Adrenal gland (tissue), 12 donors: ENCODE results near the gene FMNL2. TPM values are rescaled to one million over a fixed set of nuclear protein-coding genes. Genes with fewer than 3 reads are reported as not detected.

Source experiments
- DNase-seq, 7 donors: peaks; one replicate each; pipeline ENCODE4 v3.0.0-alpha.2; 2019 to 2020
- H3K27ac ChIP-seq, 5 donors: fragments of 200-600 bp; sonication (generic) in 4 of 5; 1 replicate in 3 of 5; 2 replicates in 2 of 5; pipeline versions ENCODE4 v1.5.1 to v1.8.0; 2016 to 2020; ENCODE audit warnings: mild to moderate bottlenecking in 1 of 5
- H3K27me3 ChIP-seq: fragments of 200-600 bp; 2 replicates; pipeline ENCODE4 v1.8.0; 2021
- H3K36me3 ChIP-seq, 2 donors: fragments of 200-600 bp; replicated peaks in 1 of 2; 1 replicate in 1 of 2; 2 replicates in 1 of 2; pipeline versions ENCODE4 v1.5.1 to v1.8.0; 2018 to 2022
- H3K4me1 ChIP-seq, 2 donors: fragments of 200-600 bp; replicated peaks in 1 of 2; 1 replicate in 1 of 2; 2 replicates in 1 of 2; pipeline versions ENCODE4 v1.5.1 to v1.8.0; 2018 to 2021
- H3K4me3 ChIP-seq, 4 donors: fragments of 200-600 bp; sonication (generic) in 3 of 4; one replicate each; pipeline ENCODE4 v1.5.1; 2016 to 2018
- H3K9me3 ChIP-seq, 3 donors: fragments of 200-600 bp; sonication (generic) in 1 of 3; replicated peaks in 1 of 3; 1 replicate in 2 of 3; 2 replicates in 1 of 3; pipeline versions ENCODE4 v1.5.1 to v1.8.0; 2016 to 2021
- CTCF ChIP-seq, 6 experiments: fragments of 450-650 bp in 4 of 6; fragments of 200-600 bp in 2 of 6; sonication (generic) in 1 of 6; IDR thresholded peaks; 1 replicate in 5 of 6; 2 replicates in 1 of 6; pipeline versions ENCODE4 v1.5.1 to v1.8.0; 2016 to 2021; ENCODE audit warnings: antibody characterized with exemption in 6 of 6, mild to moderate bottlenecking in 2 of 6, moderate library complexity in 1 of 6
- POLR2A ChIP-seq, 2 donors: fragments of 450-650 bp; IDR thresholded peaks; one replicate each; pipeline ENCODE4 v1.6.1; 2017; ENCODE audit warnings: antibody characterized with exemption in 2 of 2, mild to moderate bottlenecking in 2 of 2, moderate library complexity in 1 of 2
- WGBS, 4 donors: extraction: QIAGEN DNeasy Blood & Tissue Kit in 2 of 4; methylation state at CpG; one replicate each; pipeline versions ENCODE4 v1.1.5 to v1.1.7; 2013 to 2017; 5-methylcytosine and 5-hydroxymethylcytosine counted together
- intact Hi-C, 2 donors: fragments of 100-400 bp; cut with DNase I; formaldehyde crosslinking; loops; one replicate each; pipeline versions ENCODE4 v1.14.1 to v1.15.0; 2022 to 2023
- polyA plus RNA-seq, 3 donors: library from polyadenylated mRNA; stranded (reverse); fragments of 200-250 nt in 2 of 3; fragments of 350-450 nt in 1 of 3; fragmentation: Illumina TruSeq in 1 of 3; extraction: RNeasy Lipid Tissue Mini Kit (QIAGEN cat#74804) in 1 of 3; gene quantifications; one replicate each; pipeline ENCODE4 v1.2.3, GENCODE V29; 2013 to 2014
- total RNA-seq, 9 donors: library from RNA; depleted of rRNA in 4 of 9; stranded (reverse); fragments of >200 nt in 4 of 9; fragments of 120-200 nt in 1 of 9; fragmentation: NEBNext Ultra II Directional in 1 of 9; extraction: Animal tissue kit (Norgen Biotek cat#: 25700) in 1 of 9; gene quantifications; one replicate each; pipeline versions ENCODE4 v1.1.0 to v1.2.4, GENCODE V29; 2013 to 2023
- donor health status: healthy with polysubstance abuse.
- donor health status: Bipolar disorder and iron deficiency.
- donor health status: DM: yes; HTN: yes; CAD: no.
- donor health status: DM: no; HTN: no; CAD: no.
- donor health status: DM: no; HTN: no; CAD: no.
- donor health status: DM: yes; HTN: yes; CAD: no.

Gene FMNL2
- total and polyA plus RNA-seq, 12 donors, result 23.5 to 54.2 (median 36.7) TPM

DNA sequence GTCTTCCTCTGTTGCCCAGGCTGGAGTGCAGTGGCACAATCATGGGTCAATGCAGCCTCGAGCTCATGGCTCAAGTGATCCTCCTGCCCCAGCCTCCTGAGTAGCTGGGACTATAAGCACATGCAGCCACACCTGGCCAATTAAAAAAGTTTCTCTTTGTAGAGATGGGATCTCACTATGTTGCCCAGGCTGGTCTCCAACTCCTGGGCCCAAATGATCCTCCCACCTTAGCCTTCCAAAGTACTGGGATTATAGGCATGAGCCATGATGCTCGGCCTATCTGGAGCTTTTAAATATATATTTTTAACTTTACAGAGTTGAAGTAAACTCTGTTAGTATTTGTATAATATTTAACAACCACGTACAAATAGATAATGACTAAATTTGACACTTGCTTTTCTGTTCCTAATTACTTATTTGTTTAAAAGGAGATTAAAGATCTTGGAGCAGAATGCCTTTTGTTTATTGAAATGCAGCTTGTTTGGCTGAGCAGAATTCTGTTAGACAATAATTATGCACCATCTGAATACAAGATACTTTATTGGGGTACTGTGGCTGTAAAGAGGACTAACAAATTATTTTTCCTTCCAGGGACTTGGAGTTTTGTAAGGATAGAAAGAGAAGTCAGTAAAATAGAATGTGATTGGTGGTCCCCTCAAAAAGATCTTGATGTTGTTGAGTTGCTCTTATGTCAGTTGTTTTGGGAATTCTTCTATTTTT lies 175.0 kb downstream of the FMNL2 start:
- Histone ChIP-seq H3K36me3 (no peaks in the 10 kb centered on the region), H3K4me1 (peaks cover 8 to 21% of the 10 kb centered on the region in 2 donors), H3K9me3 (no peaks in the 10 kb centered on the region), H3K4me3 (no peak overlapping the region), H3K27me3 (no peaks in the 10 kb centered on the region), H3K27ac (no peak overlapping the region)
- WGBS, 4 donors, result 95 to 100% (median 96%) methylated on average over 3 of the region's 3 CpGs
- DNase-seq, result no peak
- intact Hi-C loops, result no loop called here
- TF ChIP-seq CTCF (IDR thresholded peaks at IDR 0.05) (no peak), POLR2A (IDR thresholded peaks at IDR 0.05) (no peak)

DNA sequence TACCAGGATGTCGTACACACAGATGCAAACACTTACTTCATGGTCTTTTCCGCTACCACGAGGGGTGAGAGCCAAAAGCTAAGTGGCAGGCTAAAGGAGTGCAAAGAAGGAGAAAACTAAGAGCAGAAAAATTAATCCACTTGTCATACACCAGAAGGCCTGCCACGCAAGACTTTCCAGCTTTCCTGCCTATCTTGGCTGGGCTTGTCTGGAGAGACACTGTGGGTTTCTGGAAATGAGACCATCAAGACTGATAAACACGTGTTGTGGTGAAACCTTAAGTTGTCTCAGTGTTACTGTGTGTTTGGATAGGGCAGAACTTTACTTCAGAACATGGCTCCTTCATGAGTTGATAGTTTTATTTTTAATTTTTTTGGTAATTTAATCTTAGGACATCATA lies 175.6 kb downstream of the FMNL2 start:
- Histone ChIP-seq H3K4me1 (peaks cover 8 to 15% of the 10 kb centered on the region in 2 donors), H3K4me3 (no peak overlapping the region), H3K36me3 (no peaks in the 10 kb centered on the region), H3K27me3 (no peaks in the 10 kb centered on the region), H3K9me3 (no peaks in the 10 kb centered on the region), H3K27ac (no peak overlapping the region)
- TF ChIP-seq POLR2A (IDR thresholded peaks at IDR 0.05) (no peak), CTCF (IDR thresholded peaks at IDR 0.05) (no peak)
- no peak for DNase-seq
- 94 to 96% (median 95%) methylated on average over 5 of the region's 5 CpGs for WGBS, 4 donors
- intact Hi-C loops, result no loop called here

GRCh38 chr2:152511981-152512380 lies 177.0 kb downstream of the FMNL2 start:
- DNase-seq, result no peak
- no peak overlapping the region for H3K4me3 ChIP-seq
- H3K27me3 ChIP-seq, result no peaks in the 10 kb centered on the region
- no peak overlapping the region for H3K27ac ChIP-seq
- 89 to 97% (median 94%) methylated on average over 2 of the region's 2 CpGs for WGBS, 4 donors
- H3K36me3 ChIP-seq, result no peaks in the 10 kb centered on the region
- peaks cover 4 to 8% of the 10 kb centered on the region in 2 donors for H3K4me1 ChIP-seq
- no peaks in the 10 kb centered on the region for H3K9me3 ChIP-seq
- intact Hi-C loops, result no loop called here
- TF ChIP-seq CTCF (IDR thresholded peaks at IDR 0.05) (no peak), POLR2A (IDR thresholded peaks at IDR 0.05) (no peak)

GRCh38 chr2:152513029-152513428 lies 178.1 kb downstream of the FMNL2 start:
- Histone ChIP-seq H3K27me3 (no peaks in the 10 kb centered on the region), H3K36me3 (no peaks in the 10 kb centered on the region), H3K9me3 (no peaks in the 10 kb centered on the region), H3K4me3 (no peak overlapping the region), H3K27ac (no peak overlapping the region), H3K4me1 (peaks cover 4 to 8% of the 10 kb centered on the region in 2 donors)
- DNase-seq, result no peak
- intact Hi-C loops, result no loop called here
- WGBS, 4 donors, result 93 to 97% (median 95%) methylated on average over 4 of the region's 4 CpGs
- TF ChIP-seq POLR2A (IDR thresholded peaks at IDR 0.05), result no peak
- TF ChIP-seq CTCF (IDR thresholded peaks at IDR 0.05), result no peak
